Measurements from ENCODE around the gene SLCO4C1.

GRCh38 chr5:102243213-102243612 is 52.9 kb downstream of the SLCO4C1 start:
- TF ChIP-seq CTCF (IDR thresholded peaks at IDR 0.05; ENCODE audit: insufficient read depth, low read length, poor library complexity, severe bottlenecking): no peak
- TF ChIP-seq EZH2phosphoT487 (conservative IDR thresholded peaks at IDR 0.05; ENCODE audit: low read length): no peak

All from SU-DHL-6 (cell line).